SK-N-SH treated with all-trans-retinoic acid at 6 μM for 48 hours (cell line): ENCODE results near the gene FOXP4.

Experiments
- ATAC-seq: fragments of 200-7000 bp; cut with Tn5 transposase; 3 replicates; pipeline ENCODE4 v1.9.1; 2020; ENCODE audit warnings: mild to moderate bottlenecking, moderate library complexity
- ARNTL ChIP-seq: fragments of 450-650 bp; formaldehyde crosslinking; IDR thresholded peaks from 2 replicates; pipeline ENCODE4 v1.5.0; 2020; ENCODE audit warnings: low read depth, mild to moderate bottlenecking, moderate library complexity, borderline replicate concordance
- BACH2 ChIP-seq: fragments of 250-450 bp; sonication (Bioruptor Pico); IDR thresholded peaks from 2 replicates; pipeline ENCODE4 v1.9.0; 2021; ENCODE audit warnings: mild to moderate bottlenecking, borderline replicate concordance
- ESRRG ChIP-seq: fragments of 250-450 bp; sonication (Bioruptor Pico); IDR thresholded peaks from 2 replicates; pipeline ENCODE4 v1.6.1; 2021; ENCODE audit warnings: mild to moderate bottlenecking
- GLIS3 ChIP-seq: fragments of 250-450 bp; sonication (Bioruptor Pico); IDR thresholded peaks from 2 replicates; pipeline ENCODE4 v1.5.0; 2020; ENCODE audit warnings: mild to moderate bottlenecking, moderate library complexity
- ISL1 ChIP-seq: fragments of 250-450 bp; sonication (Bioruptor Pico); IDR thresholded peaks from 2 replicates; pipeline ENCODE4 v2.1.2; 2022; ENCODE audit warnings: mild to moderate bottlenecking, moderate library complexity
- OSR1 ChIP-seq: fragments of 250-450 bp; sonication (Bioruptor Pico); IDR thresholded peaks from 2 replicates; pipeline ENCODE4 v1.8.0; 2022; ENCODE audit warnings: moderate library complexity, mild to moderate bottlenecking, inconsistent platforms
- PPARA ChIP-seq: fragments of 250-450 bp; sonication (Bioruptor Pico); IDR thresholded peaks from 2 replicates; pipeline ENCODE4 v1.5.0; 2020; ENCODE audit warnings: mild to moderate bottlenecking, borderline replicate concordance
- RARB ChIP-seq: fragments of 250-450 bp; sonication (Bioruptor Pico); IDR thresholded peaks from 2 replicates; pipeline ENCODE4 v1.8.0; 2021; ENCODE audit warnings: mild to moderate bottlenecking, moderate library complexity
- SNAI2 ChIP-seq: fragments of 250-450 bp; sonication (Bioruptor Pico); IDR thresholded peaks from 2 replicates; pipeline ENCODE4 v1.5.0; 2020; ENCODE audit warnings: mild to moderate bottlenecking, moderate library complexity
- TCF4 ChIP-seq: fragments of 250-450 bp; sonication (Bioruptor Pico); IDR thresholded peaks from 2 replicates; pipeline ENCODE4 v1.8.0; 2021; ENCODE audit warnings: mild to moderate bottlenecking, moderate library complexity, borderline replicate concordance
- TOX ChIP-seq: fragments of 250-450 bp; sonication (Bioruptor Pico); IDR thresholded peaks from 2 replicates; pipeline ENCODE4 v1.8.0; 2021; ENCODE audit warnings: mild to moderate bottlenecking, moderate library complexity, borderline replicate concordance
- ZC3H10 ChIP-seq: fragments of 250-450 bp; sonication (Bioruptor Pico); IDR thresholded peaks from 2 replicates; pipeline ENCODE4 v1.5.1; 2021; ENCODE audit warnings: mild to moderate bottlenecking, moderate library complexity
- ZFP3 ChIP-seq: fragments of 250-450 bp; sonication (Bioruptor Pico); IDR thresholded peaks from 2 replicates; pipeline ENCODE4 v1.5.0; 2020; ENCODE audit warnings: mild to moderate bottlenecking, moderate library complexity
- ZFP30 ChIP-seq: fragments of 450-650 bp; formaldehyde crosslinking; IDR thresholded peaks from 2 replicates; pipeline ENCODE4 v1.5.0; 2022; ENCODE audit warnings: mild to moderate bottlenecking, moderate library complexity
- ZNF565 ChIP-seq: fragments of 450-650 bp; formaldehyde crosslinking; conservative IDR thresholded peaks from 2 replicates; pipeline ENCODE4 v1.5.0; 2020; ENCODE audit warnings: low read depth, mild to moderate bottlenecking, moderate library complexity
- ZNF70 ChIP-seq: fragments of 450-650 bp; formaldehyde crosslinking; IDR thresholded peaks from 2 replicates; pipeline ENCODE4 v1.5.0; 2020; ENCODE audit warnings: mild to moderate bottlenecking, moderate library complexity
- ZNF8 ChIP-seq: fragments of 450-650 bp; formaldehyde crosslinking; IDR thresholded peaks from 2 replicates; pipeline ENCODE4 v1.5.0; 2020; ENCODE audit warnings: mild to moderate bottlenecking, moderate library complexity
- TF ChIP-seq, protein P1 (sequence below): fragments of 250-450 bp; sonication (Bioruptor Pico); IDR thresholded peaks from 2 replicates; pipeline ENCODE4 v1.8.0; 2021; ENCODE audit warnings: low read depth, mild to moderate bottlenecking, moderate library complexity, borderline replicate concordance
- TF ChIP-seq, protein P2 (sequence below): fragments of 250-450 bp; sonication (Bioruptor Pico); IDR thresholded peaks from 2 replicates; pipeline ENCODE4 v1.5.1; 2021; ENCODE audit warnings: mild to moderate bottlenecking, moderate library complexity
- TF ChIP-seq, protein P3 (sequence below): fragments of 250-450 bp; sonication (Bioruptor Pico); IDR thresholded peaks from 2 replicates; pipeline ENCODE4 v1.5.0; 2020; ENCODE audit warnings: mild to moderate bottlenecking, moderate library complexity
- TF ChIP-seq, protein P4 (sequence below): fragments of 250-450 bp; sonication (Bioruptor Pico); IDR thresholded peaks from 2 replicates; pipeline ENCODE4 v1.8.0; 2020; ENCODE audit warnings: mild to moderate bottlenecking, moderate library complexity, borderline replicate concordance
- TF ChIP-seq, protein P5 (sequence below): fragments of 250-450 bp; sonication (Bioruptor Pico); IDR thresholded peaks from 2 replicates; pipeline ENCODE4 v1.5.1; 2020; ENCODE audit warnings: low read depth, mild to moderate bottlenecking, moderate library complexity

FOXP4 gene

DNA sequence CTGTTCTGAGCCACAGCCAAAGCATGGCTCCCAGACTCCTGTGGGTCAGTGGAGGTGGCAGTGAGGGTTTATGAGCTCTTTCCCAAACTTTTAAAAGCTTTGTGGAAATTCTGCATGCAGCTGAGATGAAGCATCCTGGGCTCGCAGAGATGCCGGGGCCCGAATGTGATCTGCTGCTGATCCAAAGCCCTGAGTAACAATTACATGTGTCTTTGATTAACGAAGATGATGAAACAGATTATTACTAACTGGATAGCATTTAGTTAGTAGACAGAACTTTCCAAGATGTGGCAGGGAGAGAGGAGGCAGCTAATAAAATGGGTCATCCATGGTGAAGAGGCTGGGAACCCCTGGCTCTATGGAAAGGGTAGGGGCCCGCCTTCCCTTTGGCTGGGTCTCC lies 48.1 kb downstream of the FOXP4 start:
- no peak; the same call in 2 of the 3 replicates for ATAC-seq
- TF ChIP-seq, protein P1, sequence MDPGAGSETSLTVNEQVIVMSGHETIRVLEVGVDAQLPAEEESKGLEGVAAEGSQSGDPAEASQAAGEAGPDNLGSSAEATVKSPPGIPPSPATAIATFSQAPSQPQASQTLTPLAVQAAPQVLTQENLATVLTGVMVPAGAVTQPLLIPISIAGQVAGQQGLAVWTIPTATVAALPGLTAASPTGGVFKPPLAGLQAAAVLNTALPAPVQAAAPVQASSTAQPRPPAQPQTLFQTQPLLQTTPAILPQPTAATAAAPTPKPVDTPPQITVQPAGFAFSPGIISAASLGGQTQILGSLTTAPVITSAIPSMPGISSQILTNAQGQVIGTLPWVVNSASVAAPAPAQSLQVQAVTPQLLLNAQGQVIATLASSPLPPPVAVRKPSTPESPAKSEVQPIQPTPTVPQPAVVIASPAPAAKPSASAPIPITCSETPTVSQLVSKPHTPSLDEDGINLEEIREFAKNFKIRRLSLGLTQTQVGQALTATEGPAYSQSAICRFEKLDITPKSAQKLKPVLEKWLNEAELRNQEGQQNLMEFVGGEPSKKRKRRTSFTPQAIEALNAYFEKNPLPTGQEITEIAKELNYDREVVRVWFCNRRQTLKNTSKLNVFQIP (CRISPR knock-in tag) = no peak
- no peak for TF ChIP-seq ISL1 (CRISPR knock-in tag)
- no peak for TF ChIP-seq GLIS3 (CRISPR knock-in tag)
- no peak for TF ChIP-seq ZNF565 (CRISPR knock-in tag)
- TF ChIP-seq BACH2 (CRISPR knock-in tag) = no peak
- TF ChIP-seq TCF4 (CRISPR knock-in tag) = no peak
- TF ChIP-seq, protein P2, sequence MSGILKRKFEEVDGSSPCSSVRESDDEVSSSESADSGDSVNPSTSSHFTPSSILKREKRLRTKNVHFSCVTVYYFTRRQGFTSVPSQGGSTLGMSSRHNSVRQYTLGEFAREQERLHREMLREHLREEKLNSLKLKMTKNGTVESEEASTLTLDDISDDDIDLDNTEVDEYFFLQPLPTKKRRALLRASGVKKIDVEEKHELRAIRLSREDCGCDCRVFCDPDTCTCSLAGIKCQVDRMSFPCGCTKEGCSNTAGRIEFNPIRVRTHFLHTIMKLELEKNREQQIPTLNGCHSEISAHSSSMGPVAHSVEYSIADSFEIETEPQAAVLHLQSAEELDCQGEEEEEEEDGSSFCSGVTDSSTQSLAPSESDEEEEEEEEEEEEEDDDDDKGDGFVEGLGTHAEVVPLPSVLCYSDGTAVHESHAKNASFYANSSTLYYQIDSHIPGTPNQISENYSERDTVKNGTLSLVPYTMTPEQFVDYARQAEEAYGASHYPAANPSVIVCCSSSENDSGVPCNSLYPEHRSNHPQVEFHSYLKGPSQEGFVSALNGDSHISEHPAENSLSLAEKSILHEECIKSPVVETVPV (CRISPR knock-in tag) = no peak
- TF ChIP-seq RARB (CRISPR knock-in tag) = no peak
- TF ChIP-seq, protein P3, sequence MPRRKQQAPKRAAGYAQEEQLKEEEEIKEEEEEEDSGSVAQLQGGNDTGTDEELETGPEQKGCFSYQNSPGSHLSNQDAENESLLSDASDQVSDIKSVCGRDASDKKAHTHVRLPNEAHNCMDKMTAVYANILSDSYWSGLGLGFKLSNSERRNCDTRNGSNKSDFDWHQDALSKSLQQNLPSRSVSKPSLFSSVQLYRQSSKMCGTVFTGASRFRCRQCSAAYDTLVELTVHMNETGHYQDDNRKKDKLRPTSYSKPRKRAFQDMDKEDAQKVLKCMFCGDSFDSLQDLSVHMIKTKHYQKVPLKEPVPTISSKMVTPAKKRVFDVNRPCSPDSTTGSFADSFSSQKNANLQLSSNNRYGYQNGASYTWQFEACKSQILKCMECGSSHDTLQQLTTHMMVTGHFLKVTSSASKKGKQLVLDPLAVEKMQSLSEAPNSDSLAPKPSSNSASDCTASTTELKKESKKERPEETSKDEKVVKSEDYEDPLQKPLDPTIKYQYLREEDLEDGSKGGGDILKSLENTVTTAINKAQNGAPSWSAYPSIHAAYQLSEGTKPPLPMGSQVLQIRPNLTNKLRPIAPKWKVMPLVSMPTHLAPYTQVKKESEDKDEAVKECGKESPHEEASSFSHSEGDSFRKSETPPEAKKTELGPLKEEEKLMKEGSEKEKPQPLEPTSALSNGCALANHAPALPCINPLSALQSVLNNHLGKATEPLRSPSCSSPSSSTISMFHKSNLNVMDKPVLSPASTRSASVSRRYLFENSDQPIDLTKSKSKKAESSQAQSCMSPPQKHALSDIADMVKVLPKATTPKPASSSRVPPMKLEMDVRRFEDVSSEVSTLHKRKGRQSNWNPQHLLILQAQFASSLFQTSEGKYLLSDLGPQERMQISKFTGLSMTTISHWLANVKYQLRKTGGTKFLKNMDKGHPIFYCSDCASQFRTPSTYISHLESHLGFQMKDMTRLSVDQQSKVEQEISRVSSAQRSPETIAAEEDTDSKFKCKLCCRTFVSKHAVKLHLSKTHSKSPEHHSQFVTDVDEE (CRISPR knock-in tag) = no peak
- no peak for TF ChIP-seq TOX (CRISPR knock-in tag)
- TF ChIP-seq ZFP3 (CRISPR knock-in tag) = no peak
- no peak for TF ChIP-seq ZNF8 (CRISPR knock-in tag)
- no peak for TF ChIP-seq ZC3H10 (CRISPR knock-in tag)
- TF ChIP-seq ESRRG = no peak

DNA sequence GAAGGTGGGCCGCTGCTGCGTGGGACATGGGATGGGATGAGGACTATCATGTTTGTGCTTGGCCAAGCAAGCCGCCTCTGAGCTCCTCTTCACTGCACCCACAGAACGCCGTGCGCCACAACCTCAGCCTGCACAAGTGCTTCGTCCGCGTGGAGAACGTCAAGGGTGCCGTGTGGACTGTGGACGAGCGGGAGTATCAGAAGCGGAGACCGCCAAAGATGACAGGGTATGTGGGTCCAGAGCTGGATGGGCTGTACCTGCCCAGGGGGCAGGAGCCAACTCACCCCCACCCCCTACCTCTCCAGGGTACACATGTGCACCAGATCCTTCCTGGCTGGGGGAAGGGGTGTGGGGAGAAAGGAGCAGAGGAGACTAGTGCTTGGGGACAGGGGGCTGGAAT lies 48.6 kb downstream of the FOXP4 start:
- ATAC-seq = no peak
- TF ChIP-seq RARB (CRISPR knock-in tag) (no peak), GLIS3 (CRISPR knock-in tag) (no peak), ZC3H10 (CRISPR knock-in tag) (no peak), SNAI2 (CRISPR knock-in tag) (no peak), TCF4 (CRISPR knock-in tag) (no peak), ZFP3 (CRISPR knock-in tag) (no peak), TOX (CRISPR knock-in tag) (no peak), ZNF565 (CRISPR knock-in tag) (no peak)

DNA sequence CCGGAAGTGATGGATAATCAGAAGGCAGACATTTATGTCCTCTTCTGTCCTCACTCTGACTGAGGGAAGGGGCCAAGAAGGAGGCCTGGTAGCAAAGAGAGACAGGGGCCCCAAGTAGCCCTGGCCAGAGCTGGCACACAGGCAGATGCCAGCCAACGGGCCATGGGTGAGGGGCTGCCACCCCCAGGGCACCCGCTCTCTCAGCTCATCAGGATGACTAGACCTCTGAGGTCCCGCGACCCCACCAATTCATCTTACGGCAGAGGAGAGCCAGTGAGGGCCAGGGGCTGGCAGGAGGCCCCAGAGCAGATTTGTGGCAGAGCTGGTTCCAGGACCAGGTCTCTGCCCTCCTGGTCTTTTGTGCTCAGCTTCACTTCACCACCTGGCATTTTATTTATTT lies 49.0 kb downstream of the FOXP4 start:
- no peak for ATAC-seq
- TF ChIP-seq, protein P1 (CRISPR knock-in tag) = no peak
- no peak for TF ChIP-seq ZNF565 (CRISPR knock-in tag)
- no peak for TF ChIP-seq ISL1 (CRISPR knock-in tag)
- TF ChIP-seq ESRRG = no peak
- TF ChIP-seq ZFP30 = no peak
- no peak for TF ChIP-seq ZNF70 (CRISPR knock-in tag)
- no peak for TF ChIP-seq OSR1 (CRISPR knock-in tag)
- TF ChIP-seq BACH2 (CRISPR knock-in tag) = no peak
- no peak for TF ChIP-seq RARB (CRISPR knock-in tag)
- TF ChIP-seq, protein P4, sequence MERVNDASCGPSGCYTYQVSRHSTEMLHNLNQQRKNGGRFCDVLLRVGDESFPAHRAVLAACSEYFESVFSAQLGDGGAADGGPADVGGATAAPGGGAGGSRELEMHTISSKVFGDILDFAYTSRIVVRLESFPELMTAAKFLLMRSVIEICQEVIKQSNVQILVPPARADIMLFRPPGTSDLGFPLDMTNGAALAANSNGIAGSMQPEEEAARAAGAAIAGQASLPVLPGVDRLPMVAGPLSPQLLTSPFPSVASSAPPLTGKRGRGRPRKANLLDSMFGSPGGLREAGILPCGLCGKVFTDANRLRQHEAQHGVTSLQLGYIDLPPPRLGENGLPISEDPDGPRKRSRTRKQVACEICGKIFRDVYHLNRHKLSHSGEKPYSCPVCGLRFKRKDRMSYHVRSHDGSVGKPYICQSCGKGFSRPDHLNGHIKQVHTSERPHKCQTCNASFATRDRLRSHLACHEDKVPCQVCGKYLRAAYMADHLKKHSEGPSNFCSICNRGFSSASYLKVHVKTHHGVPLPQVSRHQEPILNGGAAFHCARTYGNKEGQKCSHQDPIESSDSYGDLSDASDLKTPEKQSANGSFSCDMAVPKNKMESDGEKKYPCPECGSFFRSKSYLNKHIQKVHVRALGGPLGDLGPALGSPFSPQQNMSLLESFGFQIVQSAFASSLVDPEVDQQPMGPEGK (CRISPR knock-in tag) = no peak
- no peak for TF ChIP-seq ZC3H10 (CRISPR knock-in tag)
- TF ChIP-seq, protein P2 (CRISPR knock-in tag) = no peak
- TF ChIP-seq GLIS3 (CRISPR knock-in tag) = no peak
- no peak for TF ChIP-seq ARNTL (CRISPR knock-in tag)
- no peak for TF ChIP-seq TOX (CRISPR knock-in tag)
- no peak for TF ChIP-seq PPARA
- TF ChIP-seq, protein P5, sequence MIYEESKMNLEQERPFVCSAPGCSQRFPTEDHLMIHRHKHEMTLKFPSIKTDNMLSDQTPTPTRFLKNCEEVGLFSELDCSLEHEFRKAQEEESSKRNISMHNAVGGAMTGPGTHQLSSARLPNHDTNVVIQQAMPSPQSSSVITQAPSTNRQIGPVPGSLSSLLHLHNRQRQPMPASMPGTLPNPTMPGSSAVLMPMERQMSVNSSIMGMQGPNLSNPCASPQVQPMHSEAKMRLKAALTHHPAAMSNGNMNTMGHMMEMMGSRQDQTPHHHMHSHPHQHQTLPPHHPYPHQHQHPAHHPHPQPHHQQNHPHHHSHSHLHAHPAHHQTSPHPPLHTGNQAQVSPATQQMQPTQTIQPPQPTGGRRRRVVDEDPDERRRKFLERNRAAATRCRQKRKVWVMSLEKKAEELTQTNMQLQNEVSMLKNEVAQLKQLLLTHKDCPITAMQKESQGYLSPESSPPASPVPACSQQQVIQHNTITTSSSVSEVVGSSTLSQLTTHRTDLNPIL = no peak
